Liver (tissue), 9 donors: ENCODE results near the gene RTF1. TPM values are rescaled to one million over a fixed set of nuclear protein-coding genes. Genes with fewer than 3 reads are reported as not detected.

ENCODE experiments used
- DNase-seq: peaks from one replicate; pipeline ENCODE4 v3.0.0-alpha.2; 2017; ENCODE audit warnings: low spot score
- H3K27ac ChIP-seq, 2 donors: one replicate each; pipeline ENCODE4 v1.7.0; 2013; ENCODE audit warnings: inconsistent platforms in 2 of 2, low read length in 2 of 2, control low read depth in 1 of 2, low read depth in 1 of 2, mild to moderate bottlenecking in 1 of 2
- H3K27me3 ChIP-seq, 4 donors: one replicate each; pipeline versions ENCODE4 v1.6.1 to v1.7.0; 2013; ENCODE audit warnings: low read length in 3 of 4, inconsistent platforms in 1 of 4, mild to moderate bottlenecking in 1 of 4, moderate library complexity in 1 of 4; ENCODE audit not compliant: control insufficient read depth in 4 of 4, insufficient read depth in 4 of 4
- H3K36me3 ChIP-seq, 4 donors: one replicate each; pipeline versions ENCODE4 v1.6.1 to v1.7.0; 2013; ENCODE audit warnings: low read length in 3 of 4, mild to moderate bottlenecking in 3 of 4, low read depth in 1 of 4, moderate library complexity in 1 of 4; ENCODE audit not compliant: control insufficient read depth in 4 of 4, insufficient read depth in 3 of 4
- H3K4me1 ChIP-seq, 4 donors: one replicate each; pipeline versions ENCODE4 v1.6.1 to v1.7.0; 2013; ENCODE audit warnings: low read length in 3 of 4, mild to moderate bottlenecking in 3 of 4, moderate library complexity in 1 of 4; ENCODE audit not compliant: control insufficient read depth in 4 of 4, insufficient read depth in 4 of 4
- H3K4me3 ChIP-seq, 3 donors: one replicate each; pipeline versions ENCODE4 v1.6.1 to v1.7.0; 2013; ENCODE audit warnings: low read length in 3 of 3, control low read depth in 1 of 3, low read depth in 1 of 3, mild to moderate bottlenecking in 1 of 3
- H3K9ac ChIP-seq, 2 donors: one replicate each; pipeline ENCODE4 v1.7.0; 2013; ENCODE audit warnings: low read length in 2 of 2, mild to moderate bottlenecking in 2 of 2, moderate library complexity in 2 of 2, control low read depth in 1 of 2, low read depth in 1 of 2
- H3K9me3 ChIP-seq, 4 donors: one replicate each; pipeline versions ENCODE4 v1.6.1 to v1.7.0; 2013; ENCODE audit warnings: low read length in 3 of 4; ENCODE audit not compliant: control insufficient read depth in 4 of 4
- ATF3 ChIP-seq: IDR thresholded peaks from 2 replicates; pipeline ENCODE4 v1.6.1; 2016; ENCODE audit warnings: antibody characterized with exemption
- CTCF ChIP-seq: fragments of 150-350 bp; IDR thresholded peaks from 2 replicates; pipeline ENCODE4 v1.5.1; 2017; ENCODE audit warnings: improper control_type of control experiment, low read depth, low read length; ENCODE audit not compliant: missing input control
- EGR1 ChIP-seq, 2 donors: IDR thresholded peaks; 2 replicates each; pipeline ENCODE4 v1.6.1; 2016 to 2018; ENCODE audit warnings: antibody characterized with exemption in 2 of 2, low read depth in 2 of 2
- FOXA1 ChIP-seq: IDR thresholded peaks from 2 replicates; pipeline ENCODE4 v1.6.1; 2016; ENCODE audit warnings: antibody characterized with exemption
- FOXA2 ChIP-seq: IDR thresholded peaks from 2 replicates; pipeline ENCODE4 v1.6.1; 2016; ENCODE audit warnings: antibody characterized with exemption
- GABPA ChIP-seq, 2 donors: IDR thresholded peaks in 1 of 2; conservative IDR thresholded peaks in 1 of 2; 2 replicates each; pipeline ENCODE4 v1.6.1; 2016; ENCODE audit warnings: antibody characterized with exemption in 2 of 2, mild to moderate bottlenecking in 1 of 2, moderate library complexity in 1 of 2
- HNF4A ChIP-seq, 2 donors: conservative IDR thresholded peaks; 2 replicates each; pipeline ENCODE4 v1.6.1; 2016; ENCODE audit warnings: antibody characterized with exemption in 2 of 2, mild to moderate bottlenecking in 2 of 2
- HNF4G ChIP-seq: IDR thresholded peaks from 2 replicates; pipeline ENCODE4 v1.6.1; 2016; ENCODE audit warnings: antibody characterized with exemption
- JUND ChIP-seq, 2 donors: IDR thresholded peaks; 2 replicates each; pipeline ENCODE4 v1.6.1; 2016; ENCODE audit warnings: antibody characterized with exemption in 2 of 2
- MAX ChIP-seq: IDR thresholded peaks from 2 replicates; pipeline ENCODE4 v1.6.1; 2016; ENCODE audit warnings: antibody characterized with exemption
- NR2F2 ChIP-seq: IDR thresholded peaks from 2 replicates; pipeline ENCODE4 v1.6.1; 2016; ENCODE audit warnings: antibody characterized with exemption
- RAD21 ChIP-seq, 2 donors: IDR thresholded peaks; 2 replicates each; pipeline ENCODE4 v1.6.1; 2016; ENCODE audit warnings: antibody characterized with exemption in 2 of 2, mild to moderate bottlenecking in 2 of 2
- REST ChIP-seq: IDR thresholded peaks from 2 replicates; pipeline ENCODE4 v1.6.1; 2016; ENCODE audit warnings: antibody characterized with exemption, mild to moderate bottlenecking
- RXRA ChIP-seq, 2 donors: IDR thresholded peaks; 2 replicates each; pipeline ENCODE4 v1.6.1; 2017 to 2018; ENCODE audit warnings: antibody characterized with exemption in 2 of 2, mild to moderate bottlenecking in 1 of 2
- SP1 ChIP-seq: IDR thresholded peaks from 2 replicates; pipeline ENCODE4 v1.6.1; 2018; ENCODE audit warnings: antibody characterized with exemption, mild to moderate bottlenecking
- TAF1 ChIP-seq: conservative IDR thresholded peaks from 2 replicates; pipeline ENCODE4 v1.6.1; 2016; ENCODE audit warnings: antibody characterized with exemption, mild to moderate bottlenecking
- YY1 ChIP-seq: IDR thresholded peaks from 2 replicates; pipeline ENCODE4 v1.6.1; 2016; ENCODE audit warnings: antibody characterized with exemption, mild to moderate bottlenecking
- ZBTB33 ChIP-seq: IDR thresholded peaks from 2 replicates; pipeline ENCODE4 v1.6.1; 2016; ENCODE audit warnings: antibody characterized with exemption
- WGBS: extraction: QIAGEN DNeasy Blood & Tissue Kit; methylation state at CpG from one replicate; pipeline ENCODE4 v1.1.7; 2013; 5-methylcytosine and 5-hydroxymethylcytosine counted together
- polyA plus RNA-seq, 2 donors: library from polyadenylated mRNA; stranded (reverse) in 1 of 2; unstranded in 1 of 2; fragments of 200-250 nt in 1 of 2; fragments of >200 nt in 1 of 2; fragmentation: Nextera tagmentation in 1 of 2; extraction: Ambion mirVana in 1 of 2; gene quantifications; one replicate each; pipeline versions ENCODE4 v1.2.1 to v1.2.3, GENCODE V29; 2013 to 2015
- total RNA-seq, 2 donors: library from RNA; depleted of rRNA; stranded (reverse); fragments of >200 nt; gene quantifications; one replicate each; pipeline ENCODE4 v1.2.3, GENCODE V29; 2014
- donor health status: healthy.
- donor health status: healthy.
- donor health status: healthy.
- donor health status: healthy.
- donor health status: healthy.

The RTF1 gene
- total and polyA plus RNA-seq, 4 donors: 8.3 to 37.7 (median 12.1) TPM

- peaks cover 0 to 17% (median 6%) of the 10 kb centered on the region in 4 donors for H3K36me3 ChIP-seq
Measured at GRCh38 chr15:41517895-41518449, 101.1 kb downstream of the RTF1 start.

More at GRCh38 chr15:41517895-41518449, 101.1 kb downstream of the RTF1 start:
- DNase-seq: no peak
- WGBS: 96% methylated on average over 8 of the region's 8 CpGs
- TF ChIP-seq RAD21 (IDR thresholded peaks at IDR 0.05) (no peak), EGR1 (IDR thresholded peaks at IDR 0.05; ENCODE audit: low read depth in 2 of 2) (no peak), CTCF (no peak), NR2F2 (no peak), TAF1 (no peak), YY1 (no peak), REST (no peak), FOXA1 (no peak), FOXA2 (no peak), ATF3 (no peak), JUND (IDR thresholded peaks at IDR 0.05) (no peak), SP1 (no peak), GABPA (IDR thresholded peaks at IDR 0.05 in 1 of 2, conservative IDR thresholded peaks at IDR 0.05 in 1 of 2) (no peak), MAX (no peak), HNF4G (no peak), HNF4A (conservative IDR thresholded peaks at IDR 0.05) (no peak), ZBTB33 (no peak), RXRA (IDR thresholded peaks at IDR 0.05) (no peak)
- no peaks in the 10 kb centered on the region for H3K9me3 ChIP-seq
- H3K27me3 ChIP-seq: no peaks in the 10 kb centered on the region
- no peak overlapping the region for H3K27ac ChIP-seq
- H3K9ac ChIP-seq: no peak overlapping the region
- H3K4me1 ChIP-seq: peaks cover 0 to 6% (median 4%) of the 10 kb centered on the region in 4 donors
- H3K4me3 ChIP-seq: no peak overlapping the region
